ENCODE data around the gene PHACTR3.

PHACTR3 gene

DNA sequence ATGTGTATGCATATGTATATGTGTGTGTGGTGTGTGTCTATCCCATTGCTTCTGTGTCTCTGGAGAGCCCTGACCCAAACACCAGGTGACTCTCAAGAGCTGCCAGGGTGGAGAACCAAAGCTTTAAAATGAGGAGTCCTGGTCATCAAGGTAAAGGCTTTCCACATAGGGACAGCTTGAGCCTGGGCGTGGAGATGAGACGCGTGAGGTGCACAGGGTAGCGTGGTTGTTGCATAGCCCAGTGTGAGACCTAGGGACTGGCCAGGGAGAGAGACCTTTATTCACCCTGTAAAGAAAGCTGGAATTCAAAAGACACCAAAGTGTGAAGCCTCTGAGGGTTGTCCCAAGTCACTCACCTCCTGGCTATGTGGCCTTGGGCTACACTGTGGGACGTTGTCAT, 180.0 kb downstream of the PHACTR3 start:
- DNase-seq, result no peak

DNA sequence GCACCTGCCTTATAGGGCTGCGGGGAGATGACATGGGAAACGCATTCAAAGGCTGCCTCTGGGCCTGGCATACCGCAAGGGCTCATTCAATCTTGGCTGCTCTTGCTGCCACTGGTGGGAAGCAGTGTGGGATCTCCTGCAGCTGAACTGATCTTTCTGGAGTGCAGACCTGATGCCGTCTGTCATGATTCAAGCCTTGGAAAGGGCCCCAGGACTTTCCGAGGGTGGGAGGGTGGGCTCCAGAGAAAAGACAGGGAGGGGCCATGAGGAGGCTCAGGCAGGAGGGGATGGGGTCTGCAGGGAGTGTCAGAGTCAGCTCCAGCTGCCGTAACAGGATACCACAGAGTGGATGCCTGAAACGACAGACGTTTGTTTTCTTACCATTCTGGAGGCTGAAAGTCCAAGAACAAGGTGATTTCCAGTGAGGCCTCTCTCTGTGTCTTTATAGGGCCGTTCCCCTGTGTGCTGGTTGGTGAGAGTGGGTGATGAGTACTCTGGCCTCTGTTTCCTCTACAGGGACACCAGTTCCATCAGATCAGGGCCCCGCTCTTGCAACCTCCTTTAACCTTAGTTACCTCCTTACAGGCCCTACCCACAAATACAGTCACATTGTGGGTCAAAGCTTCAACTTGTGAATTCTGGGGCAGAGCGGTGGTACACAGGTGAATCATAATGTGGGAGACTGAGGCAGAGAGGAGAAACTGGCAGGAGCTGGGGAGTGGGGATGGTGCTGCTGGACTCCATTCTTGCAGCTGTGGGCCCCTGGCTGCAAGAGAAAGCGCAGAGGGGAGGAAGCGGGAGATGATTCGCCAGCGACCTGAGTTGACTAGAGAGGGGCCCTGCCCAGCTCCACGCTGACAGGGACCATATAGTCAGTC, 180.7 kb downstream of the PHACTR3 start:
- no peak for DNase-seq

DNA sequence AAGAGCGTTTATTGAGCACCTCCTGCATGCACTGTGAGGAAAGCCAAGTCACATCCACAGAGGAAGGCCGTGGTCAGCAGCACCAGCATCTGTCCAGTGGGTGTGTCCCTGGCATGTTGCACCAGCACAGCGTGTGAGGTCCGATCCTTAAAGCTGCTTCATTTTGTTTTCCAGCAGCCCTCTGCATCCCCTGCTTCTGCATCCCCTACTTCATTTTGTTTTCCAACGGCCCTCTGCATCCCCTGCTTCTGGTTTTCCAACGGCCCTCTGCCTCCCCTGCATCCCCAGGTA, 181.3 kb downstream of the PHACTR3 start:
- DNase-seq, result no peak

DNA sequence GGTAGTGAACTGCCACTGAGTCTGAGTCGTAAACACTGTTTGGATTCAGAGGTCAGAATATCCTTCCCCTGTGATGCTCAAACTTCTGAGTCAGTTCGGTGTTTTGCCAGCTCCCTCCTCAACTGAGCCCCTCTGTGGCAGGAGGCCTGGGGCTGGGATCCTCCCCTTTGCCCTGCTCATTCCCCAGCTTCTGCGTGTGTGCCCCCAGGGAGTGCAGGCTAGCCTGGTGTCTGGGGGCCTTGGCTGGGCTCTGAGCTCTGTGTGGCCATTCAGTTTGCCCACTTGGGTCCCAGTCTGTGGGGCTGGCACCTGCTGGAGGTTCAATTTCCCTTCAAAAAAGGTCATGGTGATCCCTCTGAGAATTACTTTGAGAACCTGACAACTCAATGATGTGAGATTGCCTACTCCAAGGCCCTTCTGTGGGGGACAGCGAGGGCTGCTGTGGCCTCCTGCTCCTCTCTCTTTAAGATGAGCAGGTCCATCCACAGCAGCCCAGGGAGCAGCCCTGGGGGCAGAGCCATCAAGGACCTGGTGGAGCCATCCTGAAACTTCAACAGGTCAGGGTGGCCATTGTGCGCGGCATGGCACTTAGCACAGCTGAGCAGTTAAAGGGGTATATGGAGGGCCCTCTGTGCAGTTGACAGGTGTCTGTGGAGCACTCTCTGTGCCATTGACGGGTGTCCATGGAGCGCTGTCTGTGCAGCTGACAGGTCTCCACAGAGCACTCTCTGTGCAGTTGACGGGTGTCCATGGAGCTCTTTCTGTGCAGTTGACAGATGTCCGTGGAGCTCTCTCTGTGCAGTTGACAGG, 181.9 kb downstream of the PHACTR3 start:
- DNase-seq, result no peak

DNA sequence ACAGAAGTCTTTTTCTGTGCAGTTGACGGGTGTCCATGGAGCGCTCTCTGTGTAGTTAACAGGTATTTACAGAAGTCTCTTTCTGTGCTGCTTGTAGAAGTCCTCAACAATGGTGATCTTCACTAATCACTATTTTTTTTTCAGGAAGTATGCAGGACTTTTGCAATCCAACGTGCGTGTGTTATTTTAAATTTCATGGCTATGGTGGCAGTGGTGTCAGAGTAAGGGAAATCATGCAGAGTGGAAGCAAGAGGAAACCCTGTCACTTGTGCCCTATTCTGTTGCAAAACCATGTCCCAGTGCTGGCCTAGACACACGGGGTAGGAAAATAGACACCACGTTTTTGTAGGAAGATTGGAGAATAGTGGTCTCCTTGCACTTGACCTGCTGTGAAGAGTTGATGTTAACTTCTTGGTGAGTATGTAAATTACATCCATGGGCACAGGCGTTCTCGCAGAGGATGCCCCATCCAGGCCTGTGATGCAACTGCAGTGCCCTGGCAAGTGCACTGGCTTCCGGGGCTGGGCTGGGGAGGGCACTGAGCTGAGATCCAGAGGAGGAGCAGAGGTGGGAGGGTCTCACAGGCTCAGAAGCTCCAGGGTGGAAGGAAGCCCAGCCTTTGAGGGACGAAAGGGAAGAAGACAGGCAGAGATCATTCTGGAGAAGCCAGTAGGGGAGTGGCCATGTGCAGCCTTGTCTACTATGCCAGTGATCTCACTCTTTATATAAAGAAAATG, 182.6 kb downstream of the PHACTR3 start:
- no peak for DNase-seq

DNA sequence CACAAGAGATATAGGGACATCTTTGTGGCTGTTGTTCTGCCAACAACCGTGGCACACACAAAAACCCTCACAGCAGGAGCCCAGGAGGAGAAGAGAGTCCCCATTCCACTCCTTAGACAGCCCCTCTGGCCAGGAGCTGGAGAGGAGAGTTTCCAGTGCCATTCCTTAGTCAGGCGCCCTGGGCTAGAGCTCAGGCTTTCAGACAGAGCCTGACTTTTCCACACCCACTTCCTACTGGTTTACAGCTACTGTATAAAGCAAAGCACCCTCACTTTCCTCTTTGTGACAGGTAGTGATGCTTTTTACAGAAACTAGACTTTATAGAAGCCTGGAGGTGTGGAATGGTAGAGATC, 183.2 kb downstream of the PHACTR3 start:
- DNase-seq, result no peak

DNA sequence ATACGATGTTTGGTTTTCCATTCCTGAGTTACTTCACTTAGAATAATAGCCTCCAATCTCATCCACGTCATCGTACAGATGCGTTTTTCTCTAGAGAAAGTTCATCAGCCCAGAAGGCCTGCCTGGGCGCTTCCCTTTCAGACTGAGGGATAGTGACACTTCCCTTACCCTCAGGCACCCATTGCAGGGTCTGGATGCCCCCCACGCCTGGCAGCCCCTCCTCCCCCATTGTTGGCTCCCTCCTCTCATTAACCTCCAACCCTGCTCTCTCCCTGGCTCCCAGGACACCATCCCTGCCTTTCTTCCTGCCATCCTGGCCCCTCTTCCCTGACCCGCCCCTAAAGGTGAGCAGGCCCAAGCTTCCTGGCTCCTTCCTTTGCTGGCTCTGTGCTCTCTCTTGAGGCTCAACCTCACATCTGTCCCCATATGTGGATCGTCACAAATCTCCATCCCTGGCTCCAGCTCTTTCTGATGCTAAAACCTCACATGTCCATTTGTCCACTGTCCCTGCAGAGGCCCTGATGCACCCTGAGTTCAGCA, 183.9 kb downstream of the PHACTR3 start:
- DNase-seq, result no peak

DNA sequence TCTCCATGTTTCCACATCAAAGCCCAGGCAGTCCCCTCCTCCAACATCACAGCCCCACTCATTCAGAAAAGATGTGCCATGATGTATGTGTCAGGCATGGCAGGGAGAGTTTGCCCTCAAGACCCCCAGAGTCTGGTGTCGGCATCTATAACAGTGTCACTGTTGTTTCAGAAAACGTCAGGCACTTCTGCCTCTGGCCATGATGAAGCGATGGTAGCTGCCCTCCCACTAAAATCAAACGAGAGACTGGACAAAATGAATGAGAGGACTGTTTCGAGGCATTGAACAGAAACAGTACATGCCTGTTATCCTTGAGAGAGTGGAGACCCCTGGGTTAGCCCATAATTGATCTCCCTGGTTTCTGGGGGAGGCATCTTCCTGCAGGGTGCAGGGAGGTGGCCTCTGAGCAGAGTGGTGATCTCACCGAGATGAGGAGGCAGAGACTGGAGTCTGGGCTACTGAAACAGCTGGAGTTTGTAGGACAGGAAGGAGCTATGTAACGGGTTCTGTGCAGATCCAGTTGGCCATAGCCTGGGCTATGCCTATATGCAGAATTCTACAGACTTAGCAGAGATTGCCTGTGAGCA, 184.6 kb downstream of the PHACTR3 start:
- DNase-seq, result no peak

DNA sequence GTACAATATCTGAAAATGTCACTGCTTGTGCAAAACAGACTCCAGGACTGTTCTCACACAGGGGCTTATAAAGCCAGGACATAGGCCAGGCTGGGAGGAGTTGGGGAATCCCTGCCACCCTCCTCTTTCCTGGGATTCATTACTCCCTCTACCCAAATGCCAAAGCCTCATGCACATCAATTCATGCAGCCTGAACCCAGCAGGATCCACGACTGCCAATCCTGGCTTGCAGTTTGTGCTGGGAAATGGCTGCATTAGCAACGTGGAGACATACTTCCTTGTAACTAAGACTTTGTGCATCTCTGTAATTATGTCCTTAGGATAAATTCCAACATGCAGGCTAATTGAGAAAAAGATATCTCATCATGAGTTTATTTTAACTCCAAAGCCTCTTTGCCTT, 185.3 kb downstream of the PHACTR3 start:
- no peak for DNase-seq

DNA sequence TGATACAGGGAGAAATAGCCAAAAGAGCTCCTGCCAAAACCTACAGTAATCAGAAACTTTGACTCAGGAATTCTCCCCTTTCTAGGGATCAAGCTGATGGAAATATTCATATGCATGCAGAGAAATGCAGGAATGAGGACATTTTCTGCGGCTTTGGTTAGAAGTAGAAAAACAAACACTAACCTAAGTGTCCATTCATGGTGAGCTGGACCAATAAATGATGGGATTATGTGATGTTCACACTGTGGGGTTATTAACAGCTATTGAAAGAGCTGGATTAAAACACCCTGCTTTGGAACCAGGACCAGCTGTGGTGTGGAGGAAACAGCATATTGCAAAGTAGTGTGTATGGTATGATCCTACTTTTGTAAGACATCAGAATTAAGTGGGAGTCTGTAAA, 186.0 kb downstream of the PHACTR3 start:
- DNase-seq, result no peak

DNA sequence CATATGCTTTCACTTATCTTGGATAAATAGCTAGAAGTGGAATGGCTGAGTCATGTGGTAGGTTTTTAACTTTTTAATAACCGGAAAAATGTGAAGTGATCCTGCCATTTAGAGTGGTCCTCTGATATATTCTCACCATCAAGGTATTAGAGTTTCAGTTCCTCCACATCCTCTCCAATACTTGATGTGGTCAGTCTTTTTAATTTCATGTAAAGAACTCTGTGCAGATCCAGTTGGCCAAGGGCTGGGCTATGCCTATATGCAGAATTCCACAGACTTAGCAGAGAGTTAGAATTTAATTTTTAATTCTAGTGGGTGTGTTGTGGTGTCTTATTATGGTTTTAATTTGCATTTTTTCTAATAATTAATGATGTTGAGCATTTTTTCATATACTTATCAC, 188.0 kb downstream of the PHACTR3 start:
- no peak for DNase-seq

DNA sequence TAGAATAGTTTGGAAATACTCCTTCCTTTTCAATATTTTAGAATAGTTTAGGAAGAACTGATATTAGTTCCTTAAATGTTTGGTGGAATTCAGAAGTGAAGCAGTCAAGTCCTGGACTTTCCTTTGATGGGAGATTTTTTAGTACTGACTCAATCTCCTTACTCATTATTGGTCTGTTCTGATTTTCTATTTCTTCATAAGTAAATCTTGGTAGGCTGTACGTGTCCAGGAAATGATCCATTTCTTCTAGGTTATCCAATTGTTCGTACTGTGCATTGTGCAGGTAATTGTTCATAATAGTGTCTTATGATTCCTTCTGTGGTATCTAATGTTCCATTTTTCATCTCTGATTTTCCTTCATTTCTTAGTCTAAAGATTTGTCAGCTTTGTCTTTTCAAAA, 190.2 kb downstream of the PHACTR3 start:
- no peak for DNase-seq

DNA sequence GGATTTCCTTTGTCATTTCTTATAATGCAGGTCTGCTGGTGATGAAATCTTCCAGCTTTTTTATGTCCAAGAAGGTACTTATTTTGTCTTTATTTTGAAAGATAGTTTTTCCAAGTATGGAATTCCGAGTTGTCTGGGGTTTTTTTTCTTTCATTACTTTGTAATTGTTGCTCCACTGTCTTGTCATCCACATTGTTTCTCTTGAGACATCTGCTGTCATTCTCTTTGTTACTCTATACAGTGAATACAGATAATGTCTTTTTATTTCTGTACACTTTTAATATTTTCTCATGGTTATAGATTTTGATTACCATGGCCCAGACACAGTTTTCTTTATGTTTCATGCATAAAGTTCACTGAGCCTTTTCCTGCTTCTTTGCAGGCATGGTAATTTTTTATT, 196.0 kb downstream of the PHACTR3 start:
- no peak for DNase-seq

DNA sequence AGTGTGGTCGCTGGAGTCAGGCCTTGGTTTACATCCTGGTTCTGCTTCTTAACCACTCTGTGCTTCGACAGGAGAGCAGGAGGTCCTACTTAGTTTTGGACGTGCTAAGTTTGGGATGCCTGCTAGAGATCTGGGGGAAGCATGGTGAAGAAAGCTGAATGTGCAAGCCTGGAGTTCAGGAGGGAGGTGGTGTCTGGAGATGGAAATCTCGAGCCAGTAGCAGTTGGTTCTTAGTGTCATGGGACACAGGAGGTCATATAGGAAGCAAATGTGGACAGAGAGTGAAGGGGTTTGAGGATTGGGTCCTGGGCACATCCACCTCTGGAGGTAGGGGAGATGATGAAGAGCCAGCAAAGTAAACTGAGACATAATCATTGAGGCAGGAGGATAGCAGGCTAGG, 197.7 kb downstream of the PHACTR3 start:
- no peak for DNase-seq

DNA sequence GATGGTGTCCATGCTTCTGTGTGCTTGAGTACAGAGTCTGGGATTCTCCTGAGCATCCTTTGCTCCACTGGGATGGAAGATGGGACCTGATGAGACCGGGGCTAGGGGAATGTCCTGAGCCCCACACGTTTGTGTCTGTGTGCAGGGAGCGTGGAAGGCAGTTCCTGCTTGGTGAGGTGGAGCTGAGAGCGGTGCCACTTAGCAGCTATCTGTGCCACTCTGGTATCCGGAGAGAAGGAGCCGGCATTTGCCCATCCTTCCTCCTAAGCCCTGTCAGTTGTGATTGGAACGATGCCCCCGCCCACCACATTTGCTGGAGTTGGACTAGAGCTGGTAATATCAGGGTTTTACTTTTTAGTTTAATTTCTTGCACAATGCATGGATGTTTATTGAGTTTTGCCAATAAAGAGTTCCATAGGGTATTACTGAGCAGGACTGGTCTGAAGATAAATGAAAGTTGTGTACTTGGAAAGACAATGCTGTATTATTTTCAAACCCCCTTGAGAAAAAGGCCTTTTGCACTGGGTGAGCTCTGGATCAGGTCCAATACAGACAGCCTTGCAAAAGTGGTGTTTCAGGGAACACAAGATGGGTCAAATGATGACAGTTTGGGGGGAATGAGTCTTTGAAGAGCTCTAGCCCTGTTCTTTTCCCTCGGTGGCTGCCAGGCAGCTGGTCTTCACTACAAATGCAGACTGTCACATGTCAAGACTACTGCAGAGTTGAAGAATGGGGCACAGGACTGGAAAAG, 198.3 kb downstream of the PHACTR3 start:
- no peak for DNase-seq

DNA sequence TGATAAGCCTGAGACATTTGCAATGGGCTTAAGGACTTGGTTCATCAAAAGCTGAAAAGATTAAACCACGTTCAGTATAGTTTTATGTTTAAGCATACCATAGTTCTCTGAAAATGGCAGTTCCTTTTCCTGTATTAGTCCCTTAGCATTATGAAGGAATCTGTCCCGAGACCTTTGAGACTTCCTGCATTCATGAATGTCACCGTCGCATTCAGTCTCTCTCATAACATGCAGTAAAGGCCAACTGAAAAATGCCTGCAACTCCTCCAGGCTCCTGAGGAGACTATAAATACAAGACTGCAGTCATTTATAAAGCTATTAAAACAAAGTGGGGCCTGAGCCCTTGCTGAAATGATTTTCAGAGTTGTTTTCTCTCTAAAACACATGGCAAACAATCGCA, 200.0 kb downstream of the PHACTR3 start:
- DNase-seq, result no peak

DNA sequence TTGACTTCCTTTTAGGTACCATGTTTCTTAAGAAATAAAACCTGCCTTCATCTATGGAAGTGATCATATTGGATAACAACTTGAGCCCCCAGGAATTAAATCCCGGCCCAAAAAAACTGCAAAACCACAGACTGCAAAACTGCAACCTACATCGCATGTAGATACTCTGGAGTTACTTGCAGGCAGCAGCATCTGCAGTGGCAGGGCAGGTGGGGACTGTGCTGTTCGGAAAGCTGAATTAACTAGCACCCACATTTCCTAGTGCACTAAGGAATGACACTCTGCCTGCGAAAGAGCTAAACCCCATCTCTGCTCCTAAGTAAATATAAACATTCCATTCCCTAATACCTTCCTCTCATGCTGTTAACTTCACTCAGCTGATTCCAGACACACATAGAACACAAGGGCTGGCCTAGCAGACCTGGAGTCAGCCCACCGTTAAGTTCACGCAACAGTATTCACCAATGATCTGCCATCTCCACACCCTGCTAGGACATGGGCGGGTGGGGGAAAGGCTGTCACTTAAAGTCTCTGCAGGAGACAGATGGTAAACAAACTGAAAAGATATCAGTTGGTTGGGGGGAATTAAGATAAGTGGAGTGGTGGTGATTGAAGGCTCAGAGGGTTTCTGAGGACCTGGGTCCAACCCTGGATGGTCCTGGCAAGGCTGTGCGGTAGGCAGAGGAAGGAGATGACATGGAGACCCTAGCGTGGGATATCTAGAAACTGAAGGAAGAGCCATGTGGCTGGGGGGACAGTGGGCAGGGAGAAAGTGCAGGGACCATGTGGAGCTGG, 200.7 kb downstream of the PHACTR3 start:
- no peak for DNase-seq

DNA sequence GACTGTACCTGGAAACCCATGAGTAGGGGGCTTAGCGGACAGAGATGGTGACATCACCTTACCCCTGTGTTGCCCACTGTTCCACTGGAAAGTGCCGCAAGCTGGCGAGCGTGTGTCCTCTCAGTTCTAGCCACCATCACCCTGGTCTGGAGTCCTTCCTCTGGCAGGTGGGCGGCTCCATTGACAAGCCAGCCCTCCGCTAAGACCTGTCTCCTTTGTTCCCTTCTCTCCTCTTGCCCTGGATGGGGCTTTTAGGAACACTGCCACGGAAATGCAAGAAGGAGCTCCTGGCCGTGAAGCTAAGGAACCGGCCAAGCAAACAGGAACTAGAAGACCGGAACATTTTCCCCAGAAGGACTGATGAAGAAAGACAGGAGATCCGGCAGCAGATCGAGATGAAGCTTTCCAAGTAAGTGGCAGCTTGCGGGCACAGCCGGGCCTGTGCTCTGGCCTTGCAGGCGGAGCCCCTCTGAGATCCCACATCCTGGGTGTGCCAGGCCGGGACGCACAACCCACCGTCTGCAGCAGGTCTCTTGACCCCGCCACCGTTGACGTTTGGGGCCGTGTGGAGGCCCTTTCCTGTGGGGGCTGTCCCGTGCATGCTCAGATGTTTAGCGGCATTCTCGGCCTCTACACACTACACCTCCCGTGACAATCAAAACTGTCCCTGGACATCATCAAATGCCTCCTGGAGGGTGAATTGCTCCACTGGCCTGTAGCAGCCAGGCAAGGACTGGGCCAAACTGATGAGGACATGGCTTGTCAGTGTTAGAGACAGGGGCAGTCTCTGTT, 201.6 kb downstream of the PHACTR3 start:
- no peak for DNase-seq

DNA sequence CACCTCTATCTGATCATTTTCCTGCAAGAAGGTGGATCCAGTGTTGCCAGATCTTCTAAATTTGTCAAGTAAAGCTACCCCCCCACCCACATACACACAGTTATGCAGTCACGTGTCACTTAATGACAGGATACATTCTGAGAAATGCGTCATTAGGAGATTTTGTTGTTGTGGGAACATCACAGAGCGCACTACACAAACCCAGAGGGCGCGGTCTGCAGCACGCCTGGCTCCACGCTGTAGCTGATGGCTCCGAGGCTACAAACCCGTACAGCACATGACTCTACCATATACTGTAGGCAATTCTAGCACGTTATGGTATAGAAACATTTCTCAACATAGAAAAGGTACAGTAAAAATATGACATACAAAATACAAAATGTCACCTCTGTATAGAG, 202.2 kb downstream of the PHACTR3 start:
- DNase-seq, result no peak

DNA sequence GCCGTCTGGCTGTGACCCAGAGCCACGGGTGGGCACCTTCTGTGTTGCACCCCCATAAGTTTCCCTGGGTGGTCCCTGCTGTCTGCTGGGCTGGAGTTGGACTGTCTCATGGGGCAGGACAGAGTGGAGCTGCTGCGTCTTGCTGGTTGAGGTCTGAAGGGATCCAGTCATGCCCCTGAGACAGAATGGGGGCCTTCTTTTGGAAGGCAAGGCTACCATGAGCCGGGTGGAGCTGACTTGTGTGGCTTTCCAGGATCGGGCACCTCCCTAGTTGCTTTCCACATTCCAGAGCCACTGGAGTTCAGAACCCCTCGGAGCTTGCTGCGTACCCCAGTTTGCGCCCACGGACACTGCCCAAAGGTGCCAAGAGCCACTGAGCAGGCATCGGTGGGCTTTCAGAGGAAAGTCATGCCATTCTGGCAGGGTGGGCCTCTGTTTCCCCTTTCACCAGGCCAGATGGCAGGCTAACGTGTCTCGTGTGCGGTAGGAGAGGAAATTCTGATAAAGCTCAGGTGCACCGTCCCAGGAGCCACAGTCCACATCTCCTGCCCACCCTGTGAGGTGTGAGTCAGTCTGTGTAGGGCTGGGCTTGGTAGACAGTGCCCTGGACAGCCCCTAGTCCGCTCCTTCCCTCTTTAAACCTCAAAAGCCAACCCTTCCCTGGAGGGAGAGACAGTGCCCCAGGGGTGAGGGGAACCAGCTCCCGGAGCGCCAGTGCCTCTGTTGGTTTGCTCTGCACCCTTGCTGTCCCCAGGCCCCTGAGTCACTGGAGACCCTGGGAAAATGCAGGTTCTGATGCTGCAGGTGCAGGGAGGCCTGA, 203.8 kb downstream of the PHACTR3 start:
- no peak for DNase-seq

Data from NCI-H1436 (cell line).